Measurements from ENCODE around the gene NXNL1. TPM values are rescaled to one million over a fixed set of nuclear protein-coding genes. Genes with fewer than 3 reads are reported as not detected.

Gene NXNL1
- total RNA-seq, 1 experiment from 2014 or later = not detected

DNA sequence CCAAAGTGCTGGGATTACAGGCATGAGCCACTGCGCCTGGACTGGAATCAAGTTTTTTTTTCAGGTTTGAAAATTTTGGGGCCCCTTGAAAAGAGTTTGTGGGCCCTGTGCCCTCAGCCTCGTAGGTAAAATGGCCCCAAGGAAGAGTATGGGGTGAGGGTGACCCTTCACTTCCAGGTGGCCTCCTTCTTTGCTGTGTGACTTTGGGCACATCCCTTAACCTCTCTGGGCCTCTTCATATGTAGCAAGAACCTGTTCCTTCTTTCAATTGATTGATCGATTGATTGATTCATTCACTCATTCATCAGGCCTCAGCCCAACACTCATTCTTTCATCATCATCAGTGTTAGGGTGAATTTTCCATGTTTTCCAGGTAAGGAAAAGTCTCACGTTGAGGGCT, 8.9 kb downstream of the NXNL1 start:
- H2BK20ac ChIP-seq (ENCODE audit: low read depth, low read length, poor library complexity, severe bottlenecking) = no peak overlapping the region
- no peak overlapping the region for H2AK5ac ChIP-seq (ENCODE audit: insufficient read length, low read length)
- H3K27ac ChIP-seq (ENCODE audit: insufficient read length, low read depth, low read length) = no peak overlapping the region
- no peaks in the 10 kb centered on the region for H3K79me1 ChIP-seq (ENCODE audit: insufficient read depth, low read depth, low read length, poor library complexity, severe bottlenecking)
- H3K27ac Mint-ChIP-seq = no peak overlapping the region
- H2BK12ac ChIP-seq (ENCODE audit: insufficient read length, low read depth, low read length) = no peak overlapping the region
- no peak overlapping the region for H3K18ac ChIP-seq (ENCODE audit: insufficient read length, low read depth, low read length)
- peaks cover 6% of the 10 kb centered on the region; the same call in 1 of the 2 replicates for H3K27me3 ChIP-seq (ENCODE audit: insufficient read depth, low read length)
- no peak overlapping the region for H2BK120ac ChIP-seq (ENCODE audit: low read depth, low read length, poor library complexity, severe bottlenecking)
- H4K8ac ChIP-seq (replicated peaks; ENCODE audit: insufficient read length, low read depth, low read length) = no peak overlapping the region
- DNase-seq = no peak
- peaks cover 4% of the 10 kb centered on the region for H4K20me1 ChIP-seq (ENCODE audit: control insufficient read depth, insufficient read depth, insufficient read length)
- H3K4me2 ChIP-seq (ENCODE audit: insufficient read depth, insufficient read length, low read length) = no peak overlapping the region
- peaks cover 0 to 5% of the 10 kb centered on the region in 2 experiments; a peak in 1 of 5 replicates for H3K9me3 Mint-ChIP-seq
- H3K4me1 ChIP-seq (ENCODE audit: insufficient read depth, low read length) = no peaks in the 10 kb centered on the region
- no peaks in the 10 kb centered on the region for H3K9me3 ChIP-seq (ENCODE audit: control insufficient read depth, low read depth, low read length)
- H2BK5ac ChIP-seq (ENCODE audit: insufficient read length, low read length) = no peak overlapping the region
- H3T11ph ChIP-seq (ENCODE audit: low read length) = no peak overlapping the region
- no peak overlapping the region for H4K91ac ChIP-seq (ENCODE audit: insufficient read length, low read depth, low read length)
- no peaks in the 10 kb centered on the region for H3K23me2 ChIP-seq (ENCODE audit: insufficient read length, low read depth, low read length, poor library complexity, severe bottlenecking)
- no peak for TF ChIP-seq CTCF (conservative IDR thresholded peaks at IDR 0.05)
- H3K36me3 Mint-ChIP-seq (ENCODE audit: insufficient read depth in 1 of 3, low read depth in 3 of 3) = peaks cover 0 to 2% (median 0%) of the 10 kb centered on the region in 3 experiments; a peak in 2 of 7 replicates
- WGBS (ENCODE audit: extremely low coverage, insufficient read length, low lambda C conversion rate) = no CpG with 5 or more reads among the region's 4 CpGs
- H3K4me1 Mint-ChIP-seq = peaks cover 10 to 19% of the 10 kb centered on the region in 2 experiments
- H3K79me2 ChIP-seq (ENCODE audit: insufficient read depth, low read length) = no peaks in the 10 kb centered on the region
- H3K56ac ChIP-seq (ENCODE audit: insufficient read length, low read depth, low read length) = no peak overlapping the region
- no peak overlapping the region for H3K23ac ChIP-seq (ENCODE audit: insufficient read length, low read depth, low read length)
- H3K4ac ChIP-seq (ENCODE audit: low read depth, low read length) = no peak overlapping the region
- no peak overlapping the region for H3K4me3 Mint-ChIP-seq
- H3K9ac ChIP-seq (ENCODE audit: extremely low read depth, insufficient read length, low read length) = no peak overlapping the region
- H3K27me3 Mint-ChIP-seq (ENCODE audit: low read depth) = peaks cover 63% of the 10 kb centered on the region
- H3K14ac ChIP-seq (ENCODE audit: insufficient read depth, low read length) = no peak overlapping the region
- no peak overlapping the region for H2AFZ ChIP-seq (ENCODE audit: low read length)
- no peak overlapping the region for H2BK15ac ChIP-seq (ENCODE audit: low read depth, low read length)
- H4K5ac ChIP-seq (ENCODE audit: insufficient read length, low read depth, low read length) = no peak overlapping the region
